H1 (cell line): ENCODE data around the gene LUZP1. TPM values are rescaled to one million over a fixed set of nuclear protein-coding genes. Genes with fewer than 3 reads are reported as not detected.

Source experiments
- CEBPB ChIP-seq: IDR thresholded peaks from 2 replicates; pipeline ENCODE4 v1.6.1; 2012; ENCODE audit warnings: low read depth, low read length
- CHD1 ChIP-seq: IDR thresholded peaks from 2 replicates; pipeline ENCODE4 v1.6.1; 2012; ENCODE audit warnings: low read depth, low read length, improper control_type of control experiment
- EZH2 ChIP-seq: fragments of 200-600 bp; sonication (generic); IDR thresholded peaks from 2 replicates; pipeline ENCODE4 v1.7.1; 2012; ENCODE audit warnings: low read depth, mild to moderate bottlenecking, moderate library complexity, low read length, inconsistent platforms; ENCODE audit not compliant: severe bottlenecking
- GTF2F1 ChIP-seq: IDR thresholded peaks from 2 replicates; pipeline ENCODE4 v1.6.1; 2012; ENCODE audit warnings: low read depth, low read length, improper control_type of control experiment, borderline replicate concordance
- JUND ChIP-seq: IDR thresholded peaks from 2 replicates; pipeline ENCODE4 v1.6.1; 2011; ENCODE audit warnings: mild to moderate bottlenecking, improper control_type of control experiment, low read length
- MAFK ChIP-seq: IDR thresholded peaks from 2 replicates; pipeline ENCODE4 v1.6.1; 2012; ENCODE audit warnings: low read depth, mild to moderate bottlenecking, improper control_type of control experiment, low read length
- NANOG ChIP-seq: IDR thresholded peaks from 2 replicates; pipeline ENCODE4 v1.6.1; 2011; ENCODE audit warnings: low read length, low read depth, mild to moderate bottlenecking, inconsistent platforms; ENCODE audit not compliant: insufficient read depth, poor library complexity, severe bottlenecking
- SIX5 ChIP-seq: IDR thresholded peaks from 2 replicates; pipeline ENCODE4 v1.6.1; 2011; ENCODE audit warnings: mild to moderate bottlenecking, low read depth, low read length
- SRF ChIP-seq: IDR thresholded peaks from 2 replicates; pipeline ENCODE4 v1.6.1; 2011; ENCODE audit warnings: mild to moderate bottlenecking, low read depth, low read length, moderate library complexity
- SUZ12 ChIP-seq: fragments of 200-600 bp; sonication (generic); IDR thresholded peaks from 2 replicates; pipeline ENCODE4 v1.6.1; 2012; ENCODE audit warnings: mild to moderate bottlenecking, inconsistent platforms, low read length, moderate library complexity, mixed read lengths
- TEAD4 ChIP-seq: IDR thresholded peaks from 2 replicates; pipeline ENCODE4 v1.6.1; 2012; ENCODE audit warnings: low read depth, low read length, inconsistent platforms, mixed read lengths
- microRNA-seq, 2 experiments: library from miRNA; unstranded; fragments of <30 nt; microRNA quantifications; one replicate each; pipeline versions ENCODE4 to v1.2.0, GENCODE V29; 2016 to 2020; ENCODE audit warnings: borderline microRNAs expressed in 2 of 2, borderline number of aligned reads in 2 of 2, borderline replicate concordance in 1 of 2
- polyA plus RNA-seq, 7 experiments: library from polyadenylated mRNA; depleted of rRNA in 3 of 7; stranded (reverse) in 5 of 7; unstranded in 2 of 7; fragments of >200 nt in 5 of 7; fragments of 200-250 nt in 2 of 7; gene quantifications; 1 replicate in 5 of 7; 2 replicates in 1 of 7; 4 replicates in 1 of 7; pipeline versions ENCODE4 v1.2.1 to v1.2.3, GENCODE V29; 2011 to 2013; ENCODE audit warnings: missing spikeins in 2 of 7, mixed read lengths in 2 of 7
- small RNA-seq: library from polyadenylated mRNA; stranded (forward); fragments of <200 nt; extraction: miRNeasy Mini kit (QIAGEN cat#:217004); gene quantifications from one replicate; pipeline ENCODE3, GENCODE V24; 2013; ENCODE audit not compliant: insufficient read depth
- total RNA-seq: library from RNA; stranded (reverse); fragmentation: NEBNext Ultra II Directional; extraction: Animal tissue kit (Norgen Biotek cat#: 25700); gene quantifications from 2 replicates; pipeline ENCODE4 v1.2.1, GENCODE V29; 2021
- TF ChIP-seq, protein P1 (sequence below): IDR thresholded peaks from 2 replicates; pipeline ENCODE4 v1.6.1; 2012; ENCODE audit warnings: inconsistent platforms

LUZP1 gene
- total and polyA plus RNA-seq, 2 of the 8 experiments (the other 6 are each of a cell fraction or from before 2014, with no cell fraction given): 14.0 to 60.5 TPM

DNA sequence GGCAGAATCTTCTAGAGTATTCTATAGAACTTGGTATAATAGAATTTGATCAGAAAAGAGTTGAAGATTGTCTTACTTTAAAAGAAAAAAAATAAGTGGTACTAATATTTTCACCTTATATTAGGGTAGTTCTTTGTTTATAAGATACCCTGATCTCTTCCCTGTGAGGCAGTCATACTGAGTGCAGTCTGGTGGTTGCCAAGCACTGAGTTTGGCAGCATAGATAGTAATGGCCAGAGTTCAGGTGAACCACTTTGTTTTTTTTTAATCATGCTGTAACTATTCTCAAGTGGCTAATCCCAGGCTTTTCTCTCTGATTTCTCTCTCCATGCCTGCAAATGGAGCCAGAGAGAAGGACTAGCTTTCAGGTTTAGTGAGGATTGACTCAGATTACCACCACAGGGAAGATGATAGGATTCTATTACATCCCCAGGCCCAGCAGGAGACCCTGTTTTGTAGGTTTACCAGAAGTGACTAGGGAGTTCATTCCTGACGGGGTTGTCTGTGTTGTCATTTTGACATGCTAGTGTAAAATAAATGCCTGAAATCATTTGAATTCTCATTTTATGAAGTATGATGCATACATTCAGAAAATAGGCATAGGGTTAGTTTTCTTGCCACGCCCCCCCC is 132.7 kb downstream of the LUZP1 start (continued):
- TF ChIP-seq MAFK: no peak
- TF ChIP-seq JUND: no peak
- no peak for TF ChIP-seq SRF
- TF ChIP-seq CHD1: no peak
- TF ChIP-seq SIX5: no peak
- TF ChIP-seq NANOG: no peak
- TF ChIP-seq, protein P1, sequence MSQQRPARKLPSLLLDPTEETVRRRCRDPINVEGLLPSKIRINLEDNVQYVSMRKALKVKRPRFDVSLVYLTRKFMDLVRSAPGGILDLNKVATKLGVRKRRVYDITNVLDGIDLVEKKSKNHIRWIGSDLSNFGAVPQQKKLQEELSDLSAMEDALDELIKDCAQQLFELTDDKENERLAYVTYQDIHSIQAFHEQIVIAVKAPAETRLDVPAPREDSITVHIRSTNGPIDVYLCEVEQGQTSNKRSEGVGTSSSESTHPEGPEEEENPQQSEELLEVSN: no peak
- no peak for TF ChIP-seq GTF2F1
- no peak for TF ChIP-seq CEBPB
- no peak for TF ChIP-seq SUZ12
- no peak for TF ChIP-seq EZH2
- TF ChIP-seq TEAD4: no peak

Small RNA genes within 50 kb of the gene (microRNA-seq; reads per million reads assigned to microRNA genes)
- gene MIR3115: 1.2 to 1.6 reads per million in 2 experiments
- 0 reads per million in 2 experiments for gene MIR4419A

Small RNA genes within 50 kb of the gene (small RNA-seq; reads per million reads assigned to genes)
- 0.69 reads per million for gene MIR3115
- not detected for gene MIR4419A
- not detected for gene RNU6-135P
- gene RNU6-514P: not detected

Other genes with a start within 250 kb of the LUZP1 start
- not detected in 2 replicates for gene LACTBL1, start 196.0 kb downstream of the LUZP1 start, total RNA-seq
- gene LACTBL1, start 196.0 kb downstream of the LUZP1 start, polyA plus RNA-seq (2011; rRNA removed): not detected in 2 replicates
- not detected in 2 replicates for gene TEX46, start 153.0 kb downstream of the LUZP1 start, total RNA-seq
- not detected in 2 replicates for gene TEX46, start 153.0 kb downstream of the LUZP1 start, polyA plus RNA-seq (2011; rRNA removed)
- gene KDM1A, start 149.4 kb downstream of the LUZP1 start, total RNA-seq: 273 and 275 TPM in 2 replicates
- gene KDM1A, start 149.4 kb downstream of the LUZP1 start, polyA plus RNA-seq (2011; rRNA removed): 175 and 216 TPM in 2 replicates
- gene HTR1D, start 48.6 kb upstream of the LUZP1 start, total RNA-seq: 11.5 and 13.0 TPM in 2 replicates
- 8.8 and 11.5 TPM in 2 replicates for gene HTR1D, start 48.6 kb upstream of the LUZP1 start, polyA plus RNA-seq (2011; rRNA removed)
- 203 and 214 TPM in 2 replicates for gene HNRNPR, start 175.4 kb upstream of the LUZP1 start, total RNA-seq
- 76.8 and 110 TPM in 2 replicates for gene HNRNPR, start 175.4 kb upstream of the LUZP1 start, polyA plus RNA-seq (2011; rRNA removed)
- 1.6 and 1.8 TPM in 2 replicates for gene ZNF436, start 201.0 kb upstream of the LUZP1 start, total RNA-seq
- 0.31 and 0.65 TPM in 2 replicates for gene ZNF436, start 201.0 kb upstream of the LUZP1 start, polyA plus RNA-seq (2011; rRNA removed)